GM19395 (cell line): ENCODE data around the gene MMS19.

Source experiments
- ATAC-seq: cut with Tn5 transposase; IDR thresholded peaks from one replicate; pipeline ENCODE4 v1.9.1; 2021; ENCODE audit warnings: mild to moderate bottlenecking, moderate library complexity; ENCODE audit not compliant: unreplicated experiment

Gene MMS19

DNA sequence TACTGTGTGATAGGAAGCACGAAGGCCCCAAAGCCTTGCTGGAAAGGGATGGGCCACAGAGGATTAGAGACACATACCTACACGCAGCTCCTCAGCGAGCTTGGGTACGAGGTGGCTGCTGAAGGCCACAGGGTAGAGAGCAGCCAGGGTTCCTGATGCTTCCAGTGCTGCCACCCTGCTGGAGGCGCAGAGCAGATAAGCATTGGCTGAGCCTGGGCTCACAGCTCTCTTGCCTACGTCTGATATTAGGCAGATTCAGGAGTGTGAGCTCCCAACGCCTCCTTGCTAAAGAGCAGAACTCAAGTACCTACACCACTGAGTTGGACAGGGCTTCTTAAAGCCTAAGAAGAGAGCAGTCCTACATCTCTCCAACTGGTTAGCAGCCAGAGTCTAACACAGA is 32.2 kb downstream of the MMS19 start:
- ATAC-seq, result no peak

DNA sequence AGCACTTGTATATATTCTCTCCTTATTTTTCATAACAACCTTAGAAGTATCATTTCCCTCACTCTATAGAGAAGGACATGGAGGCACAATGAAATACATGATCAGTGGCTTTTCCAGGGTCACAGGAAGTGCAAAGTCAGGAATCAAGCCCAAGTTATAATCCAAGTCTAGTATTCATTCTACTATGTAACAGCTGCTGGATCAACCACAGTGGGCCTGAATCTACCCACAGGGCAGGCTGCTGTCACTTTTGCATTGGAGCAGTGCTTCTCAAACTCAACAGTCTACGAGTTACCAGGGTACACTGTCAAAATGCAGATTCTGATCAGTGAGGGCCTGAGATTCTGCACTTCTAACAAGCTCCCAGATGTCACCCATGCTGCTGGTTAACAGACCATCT is 34.0 kb downstream of the MMS19 start:
- no peak for ATAC-seq

DNA sequence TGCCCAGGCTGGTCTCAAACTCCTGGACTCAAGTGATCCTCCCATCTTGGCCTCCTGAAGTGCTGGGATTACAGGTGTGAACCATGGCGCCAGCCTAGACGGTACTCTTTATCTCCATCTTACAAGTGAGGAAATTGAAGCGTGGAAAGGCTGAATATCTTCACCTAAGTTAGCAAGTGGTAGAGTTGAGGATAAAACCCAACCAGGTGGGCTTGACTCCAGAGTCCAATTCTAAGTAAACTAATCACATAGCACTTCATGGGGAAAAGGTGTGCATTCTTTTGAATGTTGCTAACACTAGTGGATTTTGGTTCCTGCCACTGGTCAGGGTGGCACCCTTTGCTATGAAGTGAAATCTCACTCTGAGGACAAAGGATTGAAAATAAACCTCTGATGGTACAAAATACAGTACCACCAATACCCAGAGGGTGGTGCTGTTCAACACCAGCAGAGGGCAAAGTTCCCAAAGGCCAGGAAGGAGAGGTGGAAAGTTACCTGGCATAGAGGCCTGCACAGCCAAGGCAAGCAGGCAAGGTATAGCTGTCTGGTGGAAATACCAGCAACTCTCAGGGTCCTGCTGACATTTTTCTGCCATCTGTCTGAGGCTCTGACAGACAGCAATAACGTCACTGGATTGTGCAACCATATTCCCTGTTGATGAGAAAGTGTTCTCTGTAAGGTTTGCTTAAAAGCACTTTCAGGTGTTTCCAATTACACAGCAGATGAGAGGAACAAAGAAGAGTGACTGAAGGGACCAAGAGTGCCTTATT is 34.7 kb downstream of the MMS19 start:
- ATAC-seq, result no peak

DNA sequence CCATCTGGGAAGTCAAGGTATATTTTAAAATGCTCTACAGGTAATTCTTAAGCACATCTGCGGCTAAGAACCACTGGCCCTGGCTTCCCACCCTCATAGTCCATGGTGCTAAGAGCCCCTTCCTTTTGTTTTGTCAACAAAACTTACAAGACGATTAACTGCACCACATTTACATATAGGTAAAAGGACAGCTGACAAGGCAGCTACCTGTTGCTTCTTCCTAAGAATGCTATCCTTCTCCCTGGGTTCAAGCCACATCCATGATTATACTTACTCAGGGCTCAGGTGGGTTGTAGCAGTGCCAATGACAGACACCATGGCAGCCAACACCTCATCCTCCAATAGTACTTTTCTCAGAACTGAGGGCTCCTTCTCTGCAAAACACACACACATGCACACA is 35.9 kb downstream of the MMS19 start:
- no peak for ATAC-seq

DNA sequence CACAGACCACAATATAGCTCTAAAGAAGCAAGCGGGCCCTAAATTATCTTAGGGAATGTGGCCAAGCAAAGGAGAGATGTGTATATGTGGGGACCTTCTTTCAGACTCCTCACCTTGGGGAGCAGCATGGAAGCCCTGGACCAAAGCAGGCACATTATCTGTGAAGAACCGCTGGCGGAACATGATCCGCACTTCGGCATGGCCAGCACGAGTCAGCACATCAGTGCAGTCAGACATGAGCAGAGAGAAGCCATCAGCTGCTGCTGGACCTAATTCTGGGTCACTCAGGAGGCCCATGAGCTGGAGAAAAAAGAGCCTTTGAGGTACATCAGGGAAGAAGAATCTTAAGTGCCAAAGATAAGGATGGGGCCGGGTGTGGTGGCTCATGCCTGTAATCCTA is 38.3 kb downstream of the MMS19 start:
- no peak for ATAC-seq

DNA sequence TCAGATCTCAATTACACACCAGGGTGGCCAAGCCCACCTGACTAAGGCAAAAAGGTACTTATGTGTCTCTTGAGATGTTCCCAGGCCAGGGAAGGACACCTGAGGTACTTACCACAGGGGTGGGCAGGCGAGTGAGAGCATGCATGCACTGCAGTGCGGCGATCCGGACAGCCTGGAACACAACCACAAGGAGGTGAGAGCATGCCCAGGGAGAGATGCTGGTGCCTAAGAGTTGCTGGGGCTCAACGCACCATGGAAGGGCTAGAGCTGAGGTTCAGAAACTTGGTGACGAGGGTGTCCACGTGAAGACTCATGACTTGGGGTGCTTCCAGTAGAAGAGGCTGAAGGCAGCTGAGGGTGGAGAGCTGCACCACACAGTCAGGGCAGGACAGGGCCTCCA is 39.1 kb downstream of the MMS19 start:
- ATAC-seq, result no peak

DNA sequence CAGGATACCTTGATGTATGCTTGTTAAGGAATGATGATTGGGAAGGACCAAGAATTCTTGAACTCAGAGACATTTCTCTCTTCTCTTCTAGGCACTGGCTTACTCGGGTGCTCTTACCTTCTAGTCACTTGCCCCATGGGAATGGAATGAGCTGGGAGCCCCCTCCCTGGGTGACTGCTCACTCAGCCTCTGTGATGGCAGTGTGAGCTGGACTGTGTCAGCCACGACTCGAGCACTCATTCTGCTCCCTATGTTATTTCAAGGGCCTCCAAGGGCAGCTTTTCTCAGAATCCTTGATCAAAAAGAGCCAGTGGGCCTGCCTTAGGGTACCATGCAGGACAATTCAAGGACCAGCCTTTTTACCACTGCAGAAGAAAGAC is 41.5 kb downstream of the MMS19 start:
- no peak for ATAC-seq

DNA sequence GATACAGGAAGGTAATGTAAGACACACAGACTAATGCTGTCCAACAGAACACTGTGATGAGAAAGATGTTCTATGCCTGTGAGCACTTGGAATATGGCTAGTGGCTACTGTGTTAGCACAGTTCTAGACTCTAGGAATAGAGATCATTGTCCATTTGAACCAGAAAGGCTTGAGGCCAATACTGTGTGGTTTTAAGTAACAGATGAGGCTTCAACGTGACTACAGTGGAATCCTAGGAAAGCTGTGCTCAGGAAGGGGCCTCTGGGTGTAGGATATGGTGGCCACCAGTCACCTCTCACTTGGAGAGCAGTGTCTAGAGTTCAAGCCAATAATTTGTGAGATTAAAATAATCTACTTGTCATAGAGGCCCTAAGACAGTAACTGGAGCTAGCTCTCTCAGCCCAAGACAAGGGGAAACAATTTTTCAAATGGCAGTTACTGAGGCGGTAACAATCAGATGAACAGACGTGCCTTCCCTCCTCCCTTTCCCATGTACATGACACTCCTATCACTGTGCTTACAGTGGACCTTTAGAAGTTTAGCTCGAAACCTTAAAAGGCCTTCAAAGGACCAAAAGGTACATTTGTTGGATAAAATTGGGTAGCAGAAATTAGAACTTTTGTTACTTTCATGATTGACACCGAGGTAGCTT is 42.1 kb downstream of the MMS19 start:
- ATAC-seq, result no peak

DNA sequence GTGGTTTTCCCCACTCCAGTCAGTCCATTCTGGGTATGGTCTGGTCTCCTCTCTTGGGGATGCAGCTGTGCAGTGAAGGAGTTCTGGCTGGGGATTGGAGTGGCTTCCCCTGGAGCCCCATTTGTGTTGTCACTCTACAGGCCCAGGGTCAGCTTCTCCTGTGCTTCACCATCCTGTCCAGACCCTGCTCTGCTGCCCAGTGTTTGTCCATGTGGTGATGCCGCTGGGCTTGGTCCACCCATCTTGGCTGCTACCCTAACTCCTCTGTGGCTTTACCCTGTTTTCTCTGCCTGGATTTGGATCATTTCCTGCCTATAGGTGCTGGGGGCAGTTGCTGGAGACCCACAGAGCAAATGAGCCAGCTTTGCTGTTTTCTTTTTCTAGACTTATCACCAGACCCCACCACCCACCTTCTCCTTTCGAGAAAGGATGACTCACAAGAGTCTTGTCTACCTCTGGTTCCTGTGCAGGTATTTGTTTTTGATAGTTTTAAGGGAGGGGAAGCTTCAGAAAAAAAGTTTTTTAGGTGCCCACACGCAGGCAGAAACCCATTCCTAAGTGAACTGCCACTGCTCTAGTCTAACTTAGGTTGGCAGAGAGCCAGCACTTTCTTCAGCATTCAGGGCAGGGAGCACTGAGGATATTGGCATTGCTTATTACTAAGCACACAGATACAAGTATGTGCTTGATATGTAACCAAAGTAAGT is 43.7 kb downstream of the MMS19 start:
- ATAC-seq, result no peak

DNA sequence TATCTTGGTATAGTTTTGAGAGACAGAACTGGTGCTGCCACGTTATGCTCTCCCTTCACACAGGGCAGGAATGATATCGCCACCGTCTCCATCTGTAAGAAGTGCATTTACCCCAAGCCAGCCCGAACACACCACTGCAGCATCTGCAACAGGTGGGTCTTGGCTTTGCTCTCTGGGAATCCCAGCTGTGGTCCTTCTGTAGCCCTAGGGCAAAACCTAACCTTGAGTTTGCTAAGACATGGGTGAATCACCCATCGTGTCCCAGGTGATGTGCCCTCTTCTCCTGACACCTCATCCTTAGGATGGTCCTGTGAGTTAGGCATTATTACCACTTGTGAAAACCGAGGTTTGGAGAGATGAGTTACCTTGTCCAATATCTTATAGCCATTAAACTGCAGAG is 45.9 kb downstream of the MMS19 start:
- no peak for ATAC-seq

DNA sequence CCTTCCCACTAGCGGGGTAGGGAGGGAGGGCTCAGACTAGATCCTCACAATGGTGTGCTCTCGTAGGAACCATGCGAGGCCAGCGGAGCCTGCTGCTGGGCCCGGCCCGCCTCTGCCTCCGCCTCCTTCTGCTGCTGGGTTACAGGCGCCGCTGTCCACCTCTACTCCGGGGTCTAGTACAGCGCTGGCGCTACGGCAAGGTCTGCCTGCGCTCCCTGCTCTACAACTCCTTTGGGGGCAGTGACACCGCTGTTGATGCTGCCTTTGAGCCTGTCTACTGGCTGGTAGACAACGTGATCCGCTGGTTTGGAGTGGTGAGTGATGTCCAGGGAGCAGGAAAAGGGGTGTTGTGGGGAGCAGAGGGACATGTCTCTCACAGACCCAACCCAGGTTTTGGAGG is 46.6 kb downstream of the MMS19 start:
- no peak for ATAC-seq

DNA sequence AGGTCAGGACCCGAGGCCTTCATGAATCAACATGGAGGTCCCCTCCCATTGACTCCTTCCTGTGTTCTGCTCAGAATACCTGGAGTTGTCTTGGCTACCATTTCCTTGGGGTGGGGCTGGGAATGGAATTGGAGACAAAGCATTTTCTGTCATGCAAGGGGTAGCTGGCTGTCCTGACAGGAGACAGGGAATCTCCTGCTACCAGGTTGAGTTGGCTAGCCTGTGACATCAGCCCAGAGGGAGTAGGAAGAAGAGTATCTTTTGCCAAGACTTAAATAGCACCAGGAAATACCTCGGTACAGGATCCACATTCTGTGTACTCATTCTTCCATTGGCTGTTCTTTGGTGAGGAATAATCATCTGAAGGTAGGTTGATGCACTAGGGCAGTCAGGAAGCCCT is 47.4 kb downstream of the MMS19 start:
- ATAC-seq, result no peak

DNA sequence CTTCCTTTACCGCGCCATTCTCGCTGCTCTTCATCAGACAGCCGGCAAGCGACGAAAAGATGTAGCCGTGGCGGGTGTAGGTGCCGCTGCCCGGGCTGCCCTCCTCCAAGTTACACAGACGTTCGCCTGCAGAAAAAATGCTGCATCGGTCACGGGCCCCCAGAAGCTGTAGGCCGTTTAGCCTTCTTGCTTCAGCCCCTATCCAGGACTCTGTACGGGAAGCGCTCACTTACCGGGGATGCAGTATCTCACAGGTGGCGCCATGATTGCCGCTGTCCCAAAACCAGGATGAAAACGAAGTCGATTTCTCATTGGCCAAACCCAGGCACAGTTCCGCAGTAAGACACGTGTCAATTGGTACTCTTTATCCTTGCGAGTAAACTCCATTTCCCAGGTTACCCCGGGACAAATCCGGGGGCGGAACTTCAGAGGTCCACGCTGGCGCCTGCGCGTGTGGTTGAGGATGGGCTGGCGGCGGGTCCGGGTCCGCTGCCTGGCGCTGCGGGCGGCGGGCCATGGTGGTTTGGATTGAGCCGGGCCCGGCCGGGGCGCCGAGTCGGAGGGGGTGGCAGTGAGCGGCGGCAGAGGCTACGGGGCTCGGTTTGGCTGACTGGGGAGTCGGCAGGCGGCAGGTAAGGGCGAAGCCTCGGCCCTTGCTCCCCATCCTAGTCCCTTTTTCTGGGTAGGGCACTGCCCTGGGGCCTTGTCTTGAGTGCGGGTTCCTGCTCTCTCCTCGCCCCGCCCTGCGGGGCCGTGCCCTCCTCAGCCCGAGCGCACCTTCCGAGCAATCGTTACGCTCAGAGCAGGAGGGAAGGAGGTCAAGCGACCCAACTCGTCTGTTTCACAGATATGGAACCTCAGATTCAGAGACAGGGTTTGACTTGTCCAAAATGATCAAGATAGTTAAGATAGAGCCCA is 52.2 kb downstream of the MMS19 start, which contains the start of the genes EXOSC1 and ZDHHC16:
EXOSC1 (minus strand) TSS at position 285 of the 918 bp plus-strand sequence; CDS start at position 264, 21 bp downstream.
ZDHHC16 (plus strand) TSS at position 454 of the 918 bp plus-strand sequence. CDS start 5,501 bp downstream, outside the sequence.
- peak; percentile 94 for ATAC-seq

DNA sequence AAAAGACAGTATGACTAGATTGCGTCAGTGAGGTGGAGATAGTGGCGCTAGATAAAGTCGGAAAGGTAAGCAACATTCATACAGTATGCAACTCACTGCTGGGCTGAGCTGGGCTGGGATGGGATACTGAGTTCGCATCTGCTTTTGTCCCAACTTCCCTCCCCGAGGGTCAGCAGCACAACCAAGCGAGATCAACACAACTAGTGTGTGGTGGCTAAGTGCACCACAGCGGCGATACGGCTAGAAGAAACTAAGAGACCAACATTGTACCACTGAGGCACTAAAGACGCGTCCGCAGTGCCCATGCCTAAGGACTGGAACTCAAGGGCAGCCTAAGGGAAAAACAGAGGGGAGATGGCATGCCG is 52.9 kb downstream of the MMS19 start:
- peak; percentile 15 for ATAC-seq

DNA sequence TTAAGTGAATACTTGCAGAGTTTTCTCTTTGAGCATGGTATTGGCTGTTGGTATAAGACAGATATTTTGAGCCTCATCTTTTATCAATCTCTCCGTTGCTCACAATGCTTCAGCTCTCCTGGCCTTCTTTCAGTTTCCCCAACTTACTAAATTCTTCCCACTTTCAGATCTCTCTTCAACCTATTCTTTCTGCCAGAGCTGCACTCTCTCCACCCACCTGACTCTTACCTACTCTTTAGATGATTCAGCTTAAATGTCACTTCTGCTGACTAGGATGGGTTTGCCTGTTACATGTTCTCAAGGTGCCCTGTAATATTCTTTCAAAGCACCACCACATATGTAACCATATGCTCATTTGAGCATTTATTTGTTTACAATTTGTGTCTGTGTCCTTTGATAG is 54.0 kb downstream of the MMS19 start:
- no peak for ATAC-seq

DNA sequence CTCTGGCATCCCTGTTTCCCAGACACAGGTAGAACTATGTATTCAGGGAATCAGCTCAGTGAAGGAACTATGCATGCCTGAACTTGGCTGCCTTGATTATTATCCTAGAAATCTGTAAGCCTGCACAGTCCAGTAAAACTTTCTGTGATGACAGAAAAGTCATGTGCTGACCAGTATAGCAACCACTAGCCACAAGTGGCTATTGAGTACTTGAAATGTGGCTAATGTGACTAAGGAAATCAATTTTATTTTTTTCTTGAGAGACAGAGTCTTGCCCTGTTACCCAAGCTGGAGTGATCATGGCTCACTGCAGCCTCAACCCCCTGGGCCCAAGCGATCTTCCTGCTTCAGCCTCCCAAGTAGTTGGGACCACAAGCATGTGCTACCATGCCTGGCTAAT is 55.9 kb downstream of the MMS19 start:
- ATAC-seq, result no peak

DNA sequence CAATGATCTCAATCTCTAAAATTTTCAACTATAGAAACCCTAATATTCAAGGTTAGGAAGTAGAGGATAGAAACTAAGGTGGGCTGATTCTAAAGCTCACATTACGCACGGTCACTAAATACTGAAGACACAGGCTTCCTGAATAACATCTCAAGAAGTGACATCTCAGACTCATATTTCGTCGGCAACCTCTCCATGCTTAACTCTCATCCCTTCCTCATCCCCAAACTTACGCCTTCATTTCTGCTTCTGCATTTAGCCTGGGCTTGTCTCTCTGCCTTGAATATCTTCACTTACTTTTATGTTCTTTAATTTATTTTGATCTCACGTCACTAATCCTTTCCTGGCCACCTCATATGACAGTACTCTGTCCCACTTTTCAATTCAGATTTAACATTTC is 63.0 kb downstream of the MMS19 start:
- ATAC-seq, result no peak

DNA sequence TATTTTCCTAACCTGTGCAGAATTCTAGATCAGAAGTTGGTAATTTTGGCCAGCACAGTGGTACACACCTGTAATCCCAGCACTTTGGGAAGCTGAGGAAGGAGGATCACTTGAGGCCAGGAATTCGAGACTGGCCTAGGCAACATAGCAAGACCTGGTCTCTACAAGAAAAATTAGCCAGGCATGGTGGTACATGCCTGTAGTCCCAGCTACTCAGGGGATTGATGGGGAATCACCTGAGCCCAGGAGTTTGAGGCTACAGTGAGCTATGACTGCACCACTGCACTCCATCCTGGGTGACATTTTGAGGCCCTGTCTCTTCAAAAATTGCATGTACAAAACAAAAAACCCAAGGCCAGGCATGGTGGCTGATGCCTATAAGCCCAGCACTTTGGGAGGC is 63.7 kb downstream of the MMS19 start:
- no peak for ATAC-seq

DNA sequence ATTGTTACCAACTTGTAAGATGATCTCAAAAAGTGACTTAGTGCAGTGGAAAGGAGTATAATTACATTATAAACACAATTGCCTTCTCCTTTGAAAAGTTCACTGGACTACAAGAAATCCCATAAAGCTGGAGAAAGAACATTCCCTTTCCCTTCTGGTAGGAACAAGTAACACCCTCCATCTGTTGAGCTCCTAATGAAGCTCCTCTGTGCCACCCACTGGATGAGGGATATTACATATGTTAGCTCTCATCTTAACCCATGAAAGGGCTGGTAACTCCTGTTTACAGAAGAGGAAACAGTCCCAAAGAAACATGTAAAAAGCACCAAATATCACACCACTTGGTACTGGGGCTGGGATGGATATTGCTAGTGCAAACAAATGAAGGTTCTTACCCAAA is 64.2 kb downstream of the MMS19 start:
- no peak for ATAC-seq

DNA sequence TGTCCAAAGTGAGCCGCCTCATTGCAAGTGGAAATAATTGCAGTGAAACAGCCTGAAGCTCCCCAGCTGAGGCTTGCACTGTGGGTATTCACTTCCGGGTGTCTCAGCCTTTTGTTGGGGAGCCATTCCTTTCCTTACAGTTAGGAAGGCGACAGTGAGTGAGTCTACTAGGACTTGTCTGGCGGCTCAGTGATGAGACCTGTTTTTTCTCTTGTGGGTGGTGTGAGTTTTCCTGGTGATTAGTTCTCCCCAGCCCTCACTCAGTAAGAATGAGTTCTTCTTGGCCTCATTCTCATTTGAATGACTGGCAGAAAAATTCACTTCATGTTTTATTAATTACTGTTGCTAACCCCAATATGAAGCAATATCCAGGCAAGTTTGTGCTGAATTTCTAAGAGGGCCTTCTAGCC is 69.6 kb downstream of the MMS19 start:
- ATAC-seq, result no peak
